Stimulated activated CD4-positive, alpha-beta T cell treated with anti-CD3 and anti-CD28 coated beads, TNF-alpha, amount 100 ng/mL, for 48 hours (primary cell): Measurements from ENCODE around the gene TRMT5.

Source experiments
- DNase-seq, 3 donors: peaks; one replicate each; pipeline ENCODE4 v3.0.0-alpha.2; 2020; ENCODE audit warnings: low read depth in 3 of 3

TRMT5 gene, protein sequence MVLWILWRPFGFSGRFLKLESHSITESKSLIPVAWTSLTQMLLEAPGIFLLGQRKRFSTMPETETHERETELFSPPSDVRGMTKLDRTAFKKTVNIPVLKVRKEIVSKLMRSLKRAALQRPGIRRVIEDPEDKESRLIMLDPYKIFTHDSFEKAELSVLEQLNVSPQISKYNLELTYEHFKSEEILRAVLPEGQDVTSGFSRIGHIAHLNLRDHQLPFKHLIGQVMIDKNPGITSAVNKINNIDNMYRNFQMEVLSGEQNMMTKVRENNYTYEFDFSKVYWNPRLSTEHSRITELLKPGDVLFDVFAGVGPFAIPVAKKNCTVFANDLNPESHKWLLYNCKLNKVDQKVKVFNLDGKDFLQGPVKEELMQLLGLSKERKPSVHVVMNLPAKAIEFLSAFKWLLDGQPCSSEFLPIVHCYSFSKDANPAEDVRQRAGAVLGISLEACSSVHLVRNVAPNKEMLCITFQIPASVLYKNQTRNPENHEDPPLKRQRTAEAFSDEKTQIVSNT

DNA sequence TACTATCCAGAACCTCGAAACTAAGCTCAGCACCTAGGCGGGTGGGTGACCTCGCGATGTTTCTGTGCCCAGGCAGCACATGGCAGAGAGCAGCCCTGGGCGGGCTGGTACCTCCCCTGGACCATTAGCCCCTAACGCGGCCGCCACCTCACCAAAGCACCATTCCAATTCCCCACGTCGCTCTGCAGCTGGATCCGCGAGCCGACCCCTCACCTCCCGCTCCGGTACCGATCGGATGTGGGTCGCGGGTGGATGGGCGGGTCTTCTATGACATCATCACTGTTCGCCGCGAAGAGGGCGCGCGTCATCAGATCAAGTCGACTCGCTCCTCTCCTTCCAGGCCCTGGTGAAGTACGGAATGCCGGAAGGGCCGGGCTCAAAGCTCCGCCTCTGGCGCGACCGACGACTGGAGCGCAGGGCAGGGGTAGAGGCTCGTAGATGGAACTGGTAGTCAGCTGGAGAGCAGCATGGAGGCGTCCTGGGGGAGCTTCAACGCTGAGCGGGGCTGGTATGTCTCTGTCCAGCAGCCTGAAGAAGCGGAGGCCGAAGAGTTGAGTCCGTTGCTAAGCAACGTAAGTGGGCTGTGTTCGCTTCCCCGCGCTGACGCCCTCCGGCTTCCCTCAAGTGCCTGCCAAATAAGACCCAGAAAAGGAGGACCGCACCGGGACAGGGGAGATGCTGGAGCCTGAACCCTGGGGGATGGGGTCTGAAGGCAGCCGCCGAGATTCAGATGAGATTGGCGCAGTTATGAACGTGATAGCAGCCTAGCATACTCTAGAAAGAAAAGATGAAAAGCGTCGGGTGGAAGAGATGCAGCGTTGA lies at the start of gene TRMT5, which contains the start of gene SLC38A6:
TRMT5 (minus strand) TSS at position 269 of the 822 bp plus-strand sequence; CDS start at position 163, 106 bp downstream.
SLC38A6 (plus strand) TSS at position 435 of the 822 bp plus-strand sequence; CDS start at position 468, 33 bp downstream.
- peak; percentile 79 to 84 (median 83) for DNase-seq

DNA sequence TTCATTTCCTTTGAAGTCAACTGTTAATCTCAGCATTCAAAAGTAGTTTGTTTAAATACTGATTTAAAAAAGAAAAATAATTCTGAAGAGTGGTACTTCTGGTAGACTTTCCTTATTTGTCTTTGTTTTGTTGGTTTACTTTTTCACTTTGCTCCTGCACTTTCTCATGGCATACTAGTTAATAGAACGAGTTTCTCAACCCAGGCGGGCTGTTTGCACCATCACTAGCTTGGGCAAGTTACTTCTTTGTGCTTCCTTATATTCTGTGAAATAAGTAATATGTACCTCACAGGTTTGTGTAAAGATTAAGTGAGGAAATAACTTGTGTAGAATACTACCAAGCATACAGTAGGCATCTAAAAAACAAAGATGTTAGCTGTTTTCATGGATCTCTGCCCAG lies 45.6 kb upstream of the TRMT5 start:
- no peak for DNase-seq

GRCh38 chr14:61025251-61026223 lies 44.7 kb upstream of the TRMT5 start:
- DNase-seq = peak; percentile 2 to 27 (median 7)

DNA sequence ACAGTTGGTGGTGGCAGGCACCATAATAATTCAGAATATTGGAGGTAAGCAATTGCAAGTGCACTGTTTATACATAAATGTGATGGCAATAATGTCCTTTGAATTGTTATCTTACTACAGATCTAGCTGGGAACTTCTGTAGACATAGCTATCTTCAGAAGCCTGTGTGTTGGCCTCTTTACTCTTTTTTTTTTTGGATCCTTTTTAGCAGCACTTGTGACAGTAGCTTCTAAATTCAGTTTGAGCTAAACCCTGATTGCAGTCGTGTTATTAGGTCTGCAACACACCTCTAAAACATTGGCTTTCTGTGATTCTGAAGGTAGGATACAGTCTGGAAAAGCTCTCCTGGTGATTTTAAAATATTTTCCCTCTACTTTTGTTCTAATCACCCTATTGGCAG lies 38.7 kb upstream of the TRMT5 start:
- no peak for DNase-seq

- no peak for DNase-seq
Measured at GRCh38 chr14:61003571-61003970, 22.7 kb upstream of the TRMT5 start.

DNA sequence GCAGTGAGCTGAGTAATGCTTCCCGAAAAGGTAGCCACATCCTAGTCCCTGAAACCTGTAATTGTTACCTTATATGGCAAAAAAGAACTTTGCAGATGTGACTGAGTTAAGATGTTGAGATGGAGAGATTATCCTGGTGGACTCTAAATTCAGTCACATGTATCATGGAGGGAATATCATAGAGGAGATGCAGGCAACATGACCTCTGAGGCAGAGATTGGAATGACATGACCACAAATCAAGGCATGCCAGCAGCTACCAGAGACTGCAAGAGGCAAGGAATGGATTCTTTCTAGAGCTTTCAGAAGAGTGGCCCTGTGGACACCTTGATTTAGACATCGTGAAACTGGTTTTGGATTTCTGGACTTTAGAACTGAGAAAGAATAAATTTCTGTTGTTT lies 18.7 kb upstream of the TRMT5 start:
- no peak for DNase-seq

DNA sequence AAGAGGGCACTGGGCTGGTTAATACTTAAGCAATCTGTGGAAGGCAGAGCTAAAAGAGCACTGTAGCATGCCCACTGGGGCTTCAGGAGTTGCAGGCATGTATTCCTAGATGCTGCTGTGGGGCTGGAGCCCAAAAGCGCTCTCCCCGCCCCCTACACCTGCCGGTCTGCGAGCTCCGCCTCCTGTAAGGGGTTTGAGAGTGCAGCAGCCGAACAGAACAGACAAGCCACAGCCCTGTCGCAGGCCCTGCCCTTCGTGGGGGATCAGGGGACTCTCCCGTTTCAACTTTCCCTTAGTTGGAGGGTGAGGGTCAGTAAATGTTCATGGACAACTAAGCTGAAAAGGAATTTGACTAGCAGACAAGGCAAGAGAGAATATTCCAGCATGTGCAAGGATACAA lies 17.7 kb upstream of the TRMT5 start:
- no peak for DNase-seq

GRCh38 chr14:60989599-60989998 lies 8.7 kb upstream of the TRMT5 start:
- no peak for DNase-seq

DNA sequence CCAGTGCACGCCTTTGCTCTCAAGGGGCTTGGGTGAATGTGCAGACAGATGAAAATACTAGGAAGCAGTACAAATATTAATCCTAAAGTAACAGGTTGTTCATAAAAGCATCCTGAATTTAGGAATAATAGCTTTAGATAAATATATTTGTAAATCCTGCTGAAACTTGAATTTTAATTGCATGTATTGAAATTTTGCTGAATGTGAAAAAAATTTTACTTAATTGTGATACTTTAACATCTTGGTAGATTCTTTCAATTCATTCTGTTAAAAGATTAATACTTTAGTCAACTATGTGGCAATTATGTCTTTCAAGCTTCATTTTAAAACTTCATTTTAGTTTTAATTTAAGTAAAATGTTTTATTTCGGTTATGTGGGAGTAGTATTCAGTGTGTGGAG lies 5.6 kb upstream of the TRMT5 start:
- no peak for DNase-seq

- no peak for DNase-seq
Measured at GRCh38 chr14:60984196-60984595, 3.3 kb upstream of the TRMT5 start.

- DNase-seq = no peak
Measured at GRCh38 chr14:60981633-60982455, 965 bp upstream of the TRMT5 start.

GRCh38 chr14:60977847-60978246 lies 3.0 kb downstream of the TRMT5 start:
- DNase-seq = no peak

GRCh38 chr14:60975551-60975950 lies 5.3 kb downstream of the TRMT5 start:
- DNase-seq = no peak

DNA sequence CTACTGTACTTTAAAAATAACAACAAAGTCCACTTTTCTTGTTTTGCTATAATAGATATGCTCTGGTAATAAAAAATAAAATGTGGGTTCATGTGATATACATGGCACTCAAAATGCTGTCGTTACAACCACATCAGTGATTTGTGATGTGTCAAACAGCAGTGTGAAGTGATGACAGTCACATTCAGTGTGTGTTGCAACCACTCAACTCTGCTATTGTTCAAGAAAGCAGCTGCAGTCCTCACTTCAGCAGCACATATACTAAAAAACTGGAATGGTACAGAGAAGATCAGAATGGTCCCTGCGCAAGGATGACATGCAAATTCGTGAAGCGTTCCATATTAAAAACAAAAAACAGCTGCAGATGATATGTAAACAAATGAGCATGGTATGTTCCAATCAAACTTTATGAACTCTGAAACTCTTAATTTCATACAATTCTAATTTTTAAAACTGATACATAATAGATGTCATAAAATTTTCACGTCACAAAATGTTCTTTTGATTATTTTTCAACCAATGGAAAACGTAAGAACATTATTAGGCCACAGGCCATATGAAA lies 6.7 kb downstream of the TRMT5 start:
- DNase-seq = no peak

DNA sequence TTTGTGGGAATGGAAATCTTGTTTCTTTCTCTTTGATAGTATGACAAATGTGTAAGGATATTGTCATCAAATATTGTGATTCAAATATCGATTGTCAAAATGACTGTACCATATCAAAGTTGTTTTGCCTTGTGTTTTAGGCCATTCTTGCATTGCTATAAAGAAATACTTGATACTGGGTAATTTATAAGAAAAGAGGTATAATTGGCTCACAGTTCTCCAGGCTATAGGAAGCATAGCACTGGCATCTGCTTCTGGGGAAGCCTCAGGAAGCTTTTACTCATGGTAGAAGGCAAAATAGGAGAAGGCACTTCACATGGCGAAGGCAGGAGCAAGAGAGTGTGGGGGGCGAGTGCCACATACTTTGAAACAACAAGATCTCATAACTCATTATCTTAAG lies 7.8 kb downstream of the TRMT5 start:
- no peak for DNase-seq

DNA sequence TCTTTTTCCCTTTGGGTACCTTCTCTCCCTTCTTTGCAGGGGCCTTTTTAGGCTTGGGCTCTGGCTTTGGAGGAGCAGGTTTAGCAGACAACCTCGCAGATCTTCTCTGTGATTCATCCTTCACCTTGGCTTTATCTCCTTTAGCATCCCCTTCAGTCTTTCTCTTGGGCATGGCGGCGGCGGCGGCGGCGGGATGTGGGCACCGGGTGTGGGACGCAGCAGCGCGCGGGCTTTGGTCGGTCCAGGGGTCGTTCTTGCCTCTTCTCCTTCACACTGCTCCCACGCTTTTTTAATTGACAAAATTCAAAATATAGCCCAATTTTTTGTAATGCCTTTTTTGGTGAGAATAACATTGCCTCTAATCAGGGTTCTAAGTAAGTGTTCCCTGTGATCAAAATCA lies 8.6 kb downstream of the TRMT5 start:
- DNase-seq = no peak

GRCh38 chr14:60971271-60971670 lies 9.6 kb downstream of the TRMT5 start:
- no peak for DNase-seq

- no peak for DNase-seq
Measured at GRCh38 chr14:60970146-60970545, 10.7 kb downstream of the TRMT5 start.

- no peak for DNase-seq
Measured at GRCh38 chr14:60968671-60969070, 12.2 kb downstream of the TRMT5 start.

GRCh38 chr14:60968099-60968498 lies 12.8 kb downstream of the TRMT5 start:
- DNase-seq = no peak
